Endometrial microvascular endothelial cells (primary cell): ENCODE measurements around the gene TXLNB. TPM values are rescaled to one million over a fixed set of nuclear protein-coding genes. Genes with fewer than 3 reads are reported as not detected.
"Not testable (repeated sequence)": the region's sequence is repeated elsewhere in the genome, so short reads cannot be mapped to it uniquely, and the experiment has no call there.

Experiments
- in situ Hi-C: cut with HindIII; loops from 2 replicates; pipeline ENCODE4 v1.10.0; 2017; ENCODE audit warnings: low sequenced_read_pairs, low pct_unique_long_range_greater_than_20kb; ENCODE audit errors: inconsistent ontology term
- total RNA-seq: library from RNA; depleted of rRNA; stranded (reverse); fragments of >200 nt; gene quantifications from one replicate; pipeline ENCODE4 v1.2.3, GENCODE V29; 2015; ENCODE audit errors: inconsistent ontology term

TXLNB gene
- total RNA-seq, 1 donor from 2014 or later = 0.74 TPM

GRCh38 chr6:139248911-139249310 is 42.9 kb downstream of the TXLNB start:
- in situ Hi-C loops = no loop called here

- in situ Hi-C loops = no loop called here
Measured at GRCh38 chr6:139247618-139248017, 44.2 kb downstream of the TXLNB start.

- in situ Hi-C loops = no loop called here
Measured at GRCh38 chr6:139243536-139243935, 48.3 kb downstream of the TXLNB start.

- in situ Hi-C loops = no loop called here
Measured at GRCh38 chr6:139242457-139243240, 49.1 kb downstream of the TXLNB start.

GRCh38 chr6:139240161-139241010 is 51.4 kb downstream of the TXLNB start:
- in situ Hi-C loops = no loop called here

GRCh38 chr6:139239064-139239463 is 52.7 kb downstream of the TXLNB start:
- in situ Hi-C loops = no loop called here

GRCh38 chr6:139236105-139236504 is 55.7 kb downstream of the TXLNB start:
- in situ Hi-C loops = no loop called here

- in situ Hi-C loops = no loop called here
Measured at GRCh38 chr6:139235661-139236060, 56.1 kb downstream of the TXLNB start.

- in situ Hi-C loops = not testable (repeated sequence)
Measured at GRCh38 chr6:139234193-139234592, 57.6 kb downstream of the TXLNB start.

GRCh38 chr6:139231206-139231605 is 60.6 kb downstream of the TXLNB start:
- in situ Hi-C loops = no loop called here

GRCh38 chr6:139230391-139230840 is 61.4 kb downstream of the TXLNB start:
- in situ Hi-C loops = no loop called here

- in situ Hi-C loops = not testable (repeated sequence)
Measured at GRCh38 chr6:139228387-139228786, 63.4 kb downstream of the TXLNB start.

- in situ Hi-C loops = no loop called here
Measured at GRCh38 chr6:139219746-139220145, 72.1 kb downstream of the TXLNB start.

- in situ Hi-C loops = no loop called here
Measured at GRCh38 chr6:139219271-139219729, 72.5 kb downstream of the TXLNB start.

- in situ Hi-C loops = not testable (repeated sequence)
Measured at GRCh38 chr6:139212460-139212859, 79.3 kb downstream of the TXLNB start.

- in situ Hi-C loops = not testable (repeated sequence)
Measured at GRCh38 chr6:139210766-139211165, 81.0 kb downstream of the TXLNB start.

- in situ Hi-C loops = no loop called here
Measured at GRCh38 chr6:139205843-139206242, 86.0 kb downstream of the TXLNB start.

GRCh38 chr6:139204978-139205377 is 86.8 kb downstream of the TXLNB start:
- in situ Hi-C loops = no loop called here

- in situ Hi-C loops = no loop called here
Measured at GRCh38 chr6:139201378-139201777, 90.4 kb downstream of the TXLNB start.
